T47D (cell line): Measurements from ENCODE around the gene CPA4.

ENCODE experiments used
- DNase-seq, 2 experiments: peaks; one replicate each; pipeline versions ENCODE4 v3.0.0 to v3.0.0-alpha.2; 2011 to 2012; ENCODE audit warnings: low read depth in 1 of 2, low spot score in 1 of 2
- JUND ChIP-seq: IDR thresholded peaks from 2 replicates; pipeline ENCODE4 v1.6.1; 2012; ENCODE audit warnings: low read depth
- in situ Hi-C: cut with HindIII; loops from 2 replicates; pipeline ENCODE4 v1.10.0; 2016; ENCODE audit warnings: low sequenced_read_pairs, low pct_unique_long_range_greater_than_20kb

Gene CPA4

GRCh38 chr7:130367088-130367755 lies 74.3 kb downstream of the CPA4 start:
- in situ Hi-C loops: no loop called here
- no peak for DNase-seq
- no peak for TF ChIP-seq JUND

DNA sequence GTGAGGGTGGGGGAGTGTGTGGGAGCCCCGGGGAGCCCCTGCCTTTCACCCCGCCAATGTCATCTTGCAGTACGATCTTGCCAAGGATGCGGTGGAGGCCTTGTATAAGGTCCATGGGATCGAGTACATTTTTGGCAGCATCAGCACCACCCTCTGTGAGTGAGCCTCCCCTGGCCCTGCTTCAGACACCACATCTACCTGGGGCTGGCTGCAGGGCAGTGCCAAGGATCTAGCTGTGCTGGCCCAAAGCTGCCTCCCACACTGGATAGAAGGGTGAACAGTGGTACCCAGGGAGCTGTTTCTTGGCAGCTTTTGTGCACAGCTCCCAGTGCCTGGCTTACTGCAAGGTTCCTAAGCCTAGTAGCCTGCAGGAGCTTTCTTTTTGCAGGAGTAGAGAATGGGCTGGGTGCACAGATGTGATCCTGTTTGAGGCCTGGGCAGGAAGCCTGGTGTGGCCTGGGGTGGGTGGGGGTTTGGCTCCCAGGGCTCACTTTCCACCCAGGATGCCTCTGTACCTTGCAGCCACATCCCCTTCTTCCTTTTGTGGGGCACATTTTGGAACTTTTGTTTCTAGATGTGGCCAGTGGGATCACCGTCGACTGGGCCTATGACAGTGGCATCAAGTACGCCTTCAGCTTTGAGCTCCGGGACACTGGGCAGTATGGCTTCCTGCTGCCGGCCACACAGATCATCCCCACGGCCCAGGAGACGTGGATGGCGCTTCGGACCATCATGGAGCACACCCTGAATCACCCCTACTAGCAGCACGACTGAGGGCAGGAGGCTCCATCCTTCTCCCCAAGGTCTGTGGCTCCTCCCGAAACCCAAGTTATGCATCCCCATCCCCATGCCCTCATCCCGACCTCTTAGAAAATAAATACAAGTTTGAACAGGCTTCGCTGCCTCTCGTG lies 75.1 kb downstream of the CPA4 start:
- in situ Hi-C loops: no loop called here
- DNase-seq: no peak
- no peak for TF ChIP-seq JUND

- no peak for DNase-seq
- TF ChIP-seq JUND: no peak
- in situ Hi-C loops: no loop called here
These were observed 76.2 kb downstream of the CPA4 start for GRCh38 chr7:130369110-130369711.

- TF ChIP-seq JUND: no peak
- in situ Hi-C loops: no loop called here
- no peak for DNase-seq
These were observed 77.0 kb downstream of the CPA4 start for GRCh38 chr7:130369831-130370550.

- no peak for DNase-seq
- in situ Hi-C loops: no loop called here
- no peak for TF ChIP-seq JUND
These were observed 78.1 kb downstream of the CPA4 start for GRCh38 chr7:130371046-130371445.

DNA sequence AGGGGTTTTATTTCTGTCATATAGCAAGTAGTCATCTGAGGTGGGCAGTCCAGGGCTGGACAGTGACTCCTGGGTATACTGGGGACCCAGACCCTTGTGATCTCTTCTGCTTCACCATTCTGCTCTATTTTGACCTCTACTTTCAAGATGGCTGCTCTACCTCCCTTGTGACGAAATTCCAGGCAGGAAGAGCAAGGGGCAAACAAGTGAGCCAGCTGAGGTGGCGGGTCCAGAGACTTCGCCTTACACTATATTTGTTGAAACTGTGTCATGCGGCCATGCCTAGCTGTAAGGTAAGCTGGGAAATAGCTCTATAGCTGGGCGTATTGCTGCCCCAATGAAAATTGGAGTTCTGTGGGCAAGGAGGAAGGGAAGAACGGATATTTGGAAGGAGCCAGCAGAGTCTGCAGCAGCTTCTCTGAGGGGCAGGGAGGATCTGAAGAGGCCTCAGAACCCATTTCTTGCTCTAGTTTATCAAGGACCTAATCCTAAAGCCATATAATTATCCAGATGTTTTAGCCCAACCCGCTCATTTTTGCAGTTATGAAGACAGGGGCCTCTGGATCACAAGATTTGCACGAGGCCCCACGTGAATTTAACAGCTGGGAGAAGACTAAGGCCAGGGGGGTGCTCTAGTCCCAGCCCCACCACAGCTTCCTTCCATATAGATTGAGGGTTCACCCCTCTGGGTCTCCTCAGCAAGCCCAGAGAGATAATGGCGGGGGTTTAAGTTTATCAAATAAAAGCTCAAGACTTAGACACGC lies 79.6 kb downstream of the CPA4 start:
- no peak for TF ChIP-seq JUND
- no peak for DNase-seq
- in situ Hi-C loops: no loop called here
